ENCODE measurements around the gene SORCS2. TPM values are rescaled to one million over a fixed set of nuclear protein-coding genes. Genes with fewer than 3 reads are reported as not detected.

SORCS2 gene
- total RNA-seq, 4 donors from 2014 or later, result 0.26 to 17.1 (median 2.9) TPM

- intact Hi-C loops (cut with DNase I; ENCODE audit: low total_unique reads), result no loop called here
- Histone ChIP-seq H3K27me3 (no peaks in the 10 kb centered on the region), H3K27ac (no peak overlapping the region), H3K36me3 (no peaks in the 10 kb centered on the region), H3K4me1 (no peaks in the 10 kb centered on the region), H3K4me3 (no peak overlapping the region), H3K9me3 (no peaks in the 10 kb centered on the region)
- no peak for TF ChIP-seq POLR2A (IDR thresholded peaks at IDR 0.05)
- TF ChIP-seq, protein P1, sequence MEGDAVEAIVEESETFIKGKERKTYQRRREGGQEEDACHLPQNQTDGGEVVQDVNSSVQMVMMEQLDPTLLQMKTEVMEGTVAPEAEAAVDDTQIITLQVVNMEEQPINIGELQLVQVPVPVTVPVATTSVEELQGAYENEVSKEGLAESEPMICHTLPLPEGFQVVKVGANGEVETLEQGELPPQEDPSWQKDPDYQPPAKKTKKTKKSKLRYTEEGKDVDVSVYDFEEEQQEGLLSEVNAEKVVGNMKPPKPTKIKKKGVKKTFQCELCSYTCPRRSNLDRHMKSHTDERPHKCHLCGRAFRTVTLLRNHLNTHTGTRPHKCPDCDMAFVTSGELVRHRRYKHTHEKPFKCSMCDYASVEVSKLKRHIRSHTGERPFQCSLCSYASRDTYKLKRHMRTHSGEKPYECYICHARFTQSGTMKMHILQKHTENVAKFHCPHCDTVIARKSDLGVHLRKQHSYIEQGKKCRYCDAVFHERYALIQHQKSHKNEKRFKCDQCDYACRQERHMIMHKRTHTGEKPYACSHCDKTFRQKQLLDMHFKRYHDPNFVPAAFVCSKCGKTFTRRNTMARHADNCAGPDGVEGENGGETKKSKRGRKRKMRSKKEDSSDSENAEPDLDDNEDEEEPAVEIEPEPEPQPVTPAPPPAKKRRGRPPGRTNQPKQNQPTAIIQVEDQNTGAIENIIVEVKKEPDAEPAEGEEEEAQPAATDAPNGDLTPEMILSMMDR (IDR thresholded peaks at IDR 0.05), result no peak
- DNase-seq, result no peak
These were observed 26.3 kb downstream of the SORCS2 start for GRCh38 chr4:7218686-7219085.

DNA sequence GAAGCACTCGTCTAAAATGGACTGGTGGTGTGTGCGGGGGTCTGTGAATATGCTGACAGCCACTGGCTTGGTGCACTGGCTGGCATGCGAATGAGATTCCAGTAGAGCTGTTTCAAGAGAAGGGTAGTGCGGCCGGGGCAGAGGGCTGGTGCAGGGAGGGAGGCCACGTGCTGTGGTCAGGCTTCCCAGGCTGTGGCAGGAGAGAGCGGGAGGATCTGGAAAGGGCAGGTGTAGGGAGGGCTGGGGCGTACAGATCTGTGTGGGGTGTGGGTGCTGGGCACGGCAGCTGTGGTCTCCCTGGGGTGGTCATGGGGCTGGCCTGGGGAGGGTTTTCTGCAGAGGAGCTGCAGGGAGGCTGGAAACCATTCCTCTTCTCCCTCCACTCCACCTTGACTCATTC, 30.2 kb downstream of the SORCS2 start:
- no peak for DNase-seq
- no peaks in the 10 kb centered on the region for H3K9me3 ChIP-seq
- TF ChIP-seq, protein P1 (IDR thresholded peaks at IDR 0.05), result no peak
- TF ChIP-seq POLR2A (IDR thresholded peaks at IDR 0.05), result no peak
- H3K4me1 ChIP-seq, result no peaks in the 10 kb centered on the region
- no peaks in the 10 kb centered on the region for H3K36me3 ChIP-seq
- H3K27me3 ChIP-seq, result no peaks in the 10 kb centered on the region
- intact Hi-C loops (cut with DNase I; ENCODE audit: low total_unique reads), result no loop called here
- no peak overlapping the region for H3K4me3 ChIP-seq
- H3K27ac ChIP-seq, result no peak overlapping the region

- no peak for DNase-seq
- Histone ChIP-seq H3K27me3 (no peaks in the 10 kb centered on the region), H3K27ac (no peak overlapping the region), H3K9me3 (no peaks in the 10 kb centered on the region), H3K4me1 (no peaks in the 10 kb centered on the region), H3K36me3 (no peaks in the 10 kb centered on the region), H3K4me3 (no peak overlapping the region)
- intact Hi-C loops (cut with DNase I; ENCODE audit: low total_unique reads), result no loop called here
- no peak for TF ChIP-seq POLR2A (IDR thresholded peaks at IDR 0.05)
- TF ChIP-seq, protein P1 (IDR thresholded peaks at IDR 0.05), result no peak
These were observed 31.2 kb downstream of the SORCS2 start for GRCh38 chr4:7223541-7223940.

GRCh38 chr4:7224001-7224400, 31.7 kb downstream of the SORCS2 start:
- no peaks in the 10 kb centered on the region for H3K36me3 ChIP-seq
- H3K9me3 ChIP-seq, result no peaks in the 10 kb centered on the region
- H3K4me1 ChIP-seq, result no peaks in the 10 kb centered on the region
- H3K27me3 ChIP-seq, result no peaks in the 10 kb centered on the region
- DNase-seq, result no peak
- intact Hi-C loops (cut with DNase I; ENCODE audit: low total_unique reads), result no loop called here
- TF ChIP-seq, protein P1 (IDR thresholded peaks at IDR 0.05), result no peak
- no peak for TF ChIP-seq POLR2A (IDR thresholded peaks at IDR 0.05)
- H3K4me3 ChIP-seq, result no peak overlapping the region
- no peak overlapping the region for H3K27ac ChIP-seq

DNA sequence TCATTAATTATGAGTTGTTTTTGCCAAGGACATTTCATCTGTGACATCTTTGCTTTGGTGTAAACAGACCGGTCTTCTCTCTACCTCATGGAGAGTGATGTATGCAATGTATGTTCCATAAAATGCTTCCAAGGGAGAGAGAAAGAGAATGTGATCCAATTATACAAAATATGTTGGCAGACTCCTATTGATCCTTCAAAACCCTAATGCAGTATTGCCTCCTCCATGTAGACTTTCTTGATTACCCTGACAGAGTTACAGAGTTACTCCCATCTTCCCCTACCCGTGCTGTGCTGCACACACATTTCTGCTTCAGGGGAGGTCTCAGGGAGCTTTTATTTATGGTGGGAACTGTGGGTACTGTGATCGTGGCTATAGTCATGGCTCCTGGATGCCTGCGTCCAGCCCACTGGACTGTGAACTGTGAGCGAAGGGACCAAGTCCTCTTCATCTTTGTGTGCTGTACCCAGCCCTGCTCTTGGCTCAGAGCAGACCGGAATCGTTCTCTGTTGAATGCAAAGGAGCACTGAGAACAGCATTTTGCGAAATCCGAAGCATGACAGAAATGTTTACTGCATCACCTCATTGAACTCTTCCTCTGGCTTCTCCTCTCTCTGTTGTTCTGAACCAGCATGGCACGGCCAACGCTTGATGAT, 32.7 kb downstream of the SORCS2 start:
- Histone ChIP-seq H3K9me3 (no peaks in the 10 kb centered on the region), H3K4me3 (no peak overlapping the region), H3K27me3 (no peaks in the 10 kb centered on the region), H3K36me3 (no peaks in the 10 kb centered on the region), H3K4me1 (no peaks in the 10 kb centered on the region), H3K27ac (no peak overlapping the region)
- no peak for TF ChIP-seq POLR2A (IDR thresholded peaks at IDR 0.05)
- TF ChIP-seq, protein P1 (IDR thresholded peaks at IDR 0.05), result no peak
- intact Hi-C loops (cut with DNase I; ENCODE audit: low total_unique reads), result no loop called here
- no peak for DNase-seq

Data from uterus (tissue), 4 donors.